Measurements from ENCODE around the gene AUTS2.
"Not testable (repeated sequence)": the region's sequence is repeated elsewhere in the genome, so short reads cannot be mapped to it uniquely, and the experiment has no call there.

Gene AUTS2

DNA sequence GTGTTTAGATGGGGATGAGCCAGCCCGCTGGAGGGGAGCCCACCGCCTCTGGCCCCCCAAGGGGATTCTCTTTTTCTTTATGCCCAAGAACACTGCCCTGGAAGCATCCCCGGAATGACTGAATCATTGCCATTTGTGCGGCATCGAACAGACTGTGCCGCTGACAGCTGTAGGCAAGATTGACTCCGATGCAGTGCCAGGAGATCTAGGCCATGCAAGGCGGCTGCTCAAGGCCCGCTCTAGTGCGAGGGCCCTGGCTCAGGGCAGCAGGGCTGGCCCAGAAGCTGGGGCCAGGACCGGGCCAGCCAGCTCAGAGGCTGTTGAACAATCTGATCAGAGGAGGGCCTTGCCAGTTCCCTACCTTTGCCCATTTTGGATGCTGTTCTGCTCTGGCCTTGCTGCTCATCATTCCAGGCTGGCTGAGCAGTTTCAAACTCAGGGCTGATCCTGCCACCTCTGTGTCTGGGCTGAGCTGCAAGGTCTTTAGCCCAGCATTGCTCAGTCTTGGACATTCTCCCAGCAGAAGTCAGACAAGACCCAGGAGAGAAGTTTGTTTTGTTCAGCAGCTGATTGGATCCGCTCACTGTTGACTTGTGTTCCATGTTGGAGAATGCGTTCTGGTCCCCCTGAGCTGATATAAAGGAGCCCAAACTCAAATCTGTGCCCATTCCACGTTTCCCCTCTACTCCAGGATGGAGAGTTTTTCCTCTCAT is 1048.4 kb downstream of the AUTS2 start:
- Histone ChIP-seq H3K9me3 (ENCODE audit: control insufficient read depth, insufficient read depth, low read depth, low read length) (no peaks in the 10 kb centered on the region), H3K27ac (ENCODE audit: extremely low read depth, low read depth, low read length) (no peak overlapping the region), H3K4me1 (ENCODE audit: control insufficient read depth, insufficient read depth, low read length) (no peaks in the 10 kb centered on the region), H3K36me3 (ENCODE audit: control insufficient read depth in 2 of 2, insufficient read depth in 1 of 2, low read length in 2 of 2) (no peaks in the 10 kb centered on the region), H3K4me3 (ENCODE audit: low read depth, low read length) (no peak overlapping the region)
- ChIA-PET POLR2A (no interaction called here), CTCF (no interaction called here)
- TF ChIP-seq ZNF473 (tag by site-specific recombination; IDR thresholded peaks at IDR 0.05) (no peak), ZNF37A (tag by site-specific recombination; IDR thresholded peaks at IDR 0.05) (no peak), ZXDB (tag by site-specific recombination; IDR thresholded peaks at IDR 0.05) (no peak), ZEB2 (tag by site-specific recombination; IDR thresholded peaks at IDR 0.05) (no peak), ZNF701 (tag by site-specific recombination; IDR thresholded peaks at IDR 0.05) (no peak), ZNF426 (tag by site-specific recombination; IDR thresholded peaks at IDR 0.05) (no peak), ZNF555 (tag by site-specific recombination; conservative IDR thresholded peaks at IDR 0.05) (no peak), ZFP3 (tag by site-specific recombination; IDR thresholded peaks at IDR 0.05; ENCODE audit: low read depth) (no peak), BCL11A (tag by site-specific recombination; IDR thresholded peaks at IDR 0.05; ENCODE audit: low read depth) (no peak), ZNF121 (tag by site-specific recombination; IDR thresholded peaks at IDR 0.05) (no peak), ZNF670 (tag by site-specific recombination; IDR thresholded peaks at IDR 0.05; ENCODE audit: low read depth) (no peak), ZNF830 (tag by site-specific recombination; IDR thresholded peaks at IDR 0.05; ENCODE audit: low read depth) (no peak), ZNF302 (tag by site-specific recombination; IDR thresholded peaks at IDR 0.05; ENCODE audit: low read depth) (no peak)
- TF ChIP-seq, protein P1, sequence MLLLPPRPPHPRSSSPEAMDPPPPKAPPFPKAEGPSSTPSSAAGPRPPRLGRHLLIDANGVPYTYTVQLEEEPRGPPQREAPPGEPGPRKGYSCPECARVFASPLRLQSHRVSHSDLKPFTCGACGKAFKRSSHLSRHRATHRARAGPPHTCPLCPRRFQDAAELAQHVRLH (tag by site-specific recombination; IDR thresholded peaks at IDR 0.05), result no peak

- H3K9me3 ChIP-seq (ENCODE audit: control insufficient read depth, insufficient read depth, low read depth, low read length), result no peaks in the 10 kb centered on the region
- H3K4me3 ChIP-seq (ENCODE audit: low read depth, low read length), result no peak overlapping the region
- H3K4me1 ChIP-seq (ENCODE audit: control insufficient read depth, insufficient read depth, low read length), result no peaks in the 10 kb centered on the region
- ChIA-PET CTCF (interaction anchor here (0.7 kb wide), 1 partner anchor 80 kb away, joined by 4 read pairs; no protein-coding TSS in a partner anchor), POLR2A (interaction anchor here (0.6 kb wide), 1 partner anchor 38 kb away, joined by 3 read pairs; no protein-coding TSS in a partner anchor)
- no peaks in the 10 kb centered on the region for H3K36me3 ChIP-seq (ENCODE audit: control insufficient read depth in 2 of 2, insufficient read depth in 1 of 2, low read length in 2 of 2)
- H3K27ac ChIP-seq (ENCODE audit: extremely low read depth, low read depth, low read length), result no peak overlapping the region
- TF ChIP-seq, protein P2, sequence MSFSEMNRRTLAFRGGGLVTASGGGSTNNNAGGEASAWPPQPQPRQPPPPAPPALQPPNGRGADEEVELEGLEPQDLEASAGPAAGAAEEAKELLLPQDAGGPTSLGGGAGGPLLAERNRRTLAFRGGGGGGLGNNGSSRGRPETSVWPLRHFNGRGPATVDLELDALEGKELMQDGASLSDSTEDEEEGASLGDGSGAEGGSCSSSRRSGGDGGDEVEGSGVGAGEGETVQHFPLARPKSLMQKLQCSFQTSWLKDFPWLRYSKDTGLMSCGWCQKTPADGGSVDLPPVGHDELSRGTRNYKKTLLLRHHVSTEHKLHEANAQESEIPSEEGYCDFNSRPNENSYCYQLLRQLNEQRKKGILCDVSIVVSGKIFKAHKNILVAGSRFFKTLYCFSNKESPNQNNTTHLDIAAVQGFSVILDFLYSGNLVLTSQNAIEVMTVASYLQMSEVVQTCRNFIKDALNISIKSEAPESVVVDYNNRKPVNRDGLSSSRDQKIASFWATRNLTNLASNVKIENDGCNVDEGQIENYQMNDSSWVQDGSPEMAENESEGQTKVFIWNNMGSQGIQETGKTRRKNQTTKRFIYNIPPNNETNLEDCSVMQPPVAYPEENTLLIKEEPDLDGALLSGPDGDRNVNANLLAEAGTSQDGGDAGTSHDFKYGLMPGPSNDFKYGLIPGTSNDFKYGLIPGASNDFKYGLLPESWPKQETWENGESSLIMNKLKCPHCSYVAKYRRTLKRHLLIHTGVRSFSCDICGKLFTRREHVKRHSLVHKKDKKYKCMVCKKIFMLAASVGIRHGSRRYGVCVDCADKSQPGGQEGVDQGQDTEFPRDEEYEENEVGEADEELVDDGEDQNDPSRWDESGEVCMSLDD (tag by site-specific recombination; IDR thresholded peaks at IDR 0.05), result no peak
- no peak for TF ChIP-seq SETDB1 (IDR thresholded peaks at IDR 0.05; ENCODE audit: insufficient read length, low read length)
- no peak for TF ChIP-seq ZNF19 (tag by site-specific recombination; IDR thresholded peaks at IDR 0.05; ENCODE audit: low read depth)
- no peak for TF ChIP-seq ZIC2 (tag by site-specific recombination; IDR thresholded peaks at IDR 0.05)
- TF ChIP-seq ZNF544 (tag by site-specific recombination; IDR thresholded peaks at IDR 0.05), result no peak
- TF ChIP-seq ZNF639 (tag by site-specific recombination; IDR thresholded peaks at IDR 0.05), result no peak
- TF ChIP-seq, protein P3, sequence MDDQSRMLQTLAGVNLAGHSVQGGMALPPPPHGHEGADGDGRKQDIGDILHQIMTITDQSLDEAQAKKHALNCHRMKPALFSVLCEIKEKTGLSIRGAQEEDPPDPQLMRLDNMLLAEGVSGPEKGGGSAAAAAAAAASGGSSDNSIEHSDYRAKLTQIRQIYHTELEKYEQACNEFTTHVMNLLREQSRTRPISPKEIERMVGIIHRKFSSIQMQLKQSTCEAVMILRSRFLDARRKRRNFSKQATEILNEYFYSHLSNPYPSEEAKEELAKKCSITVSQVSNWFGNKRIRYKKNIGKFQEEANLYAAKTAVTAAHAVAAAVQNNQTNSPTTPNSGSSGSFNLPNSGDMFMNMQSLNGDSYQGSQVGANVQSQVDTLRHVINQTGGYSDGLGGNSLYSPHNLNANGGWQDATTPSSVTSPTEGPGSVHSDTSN (CRISPR knock-in tag; IDR thresholded peaks at IDR 0.05), result no peak
- no peak for TF ChIP-seq ZNF311 (tag by site-specific recombination; IDR thresholded peaks at IDR 0.05; ENCODE audit: borderline replicate concordance)
- TF ChIP-seq GFI1B (tag by site-specific recombination; IDR thresholded peaks at IDR 0.05), result no peak
- TF ChIP-seq ZNF223 (tag by site-specific recombination; IDR thresholded peaks at IDR 0.05), result no peak
Observed at GRCh38 chr7:70647801-70648498, 1049.7 kb downstream of the AUTS2 start.

DNA sequence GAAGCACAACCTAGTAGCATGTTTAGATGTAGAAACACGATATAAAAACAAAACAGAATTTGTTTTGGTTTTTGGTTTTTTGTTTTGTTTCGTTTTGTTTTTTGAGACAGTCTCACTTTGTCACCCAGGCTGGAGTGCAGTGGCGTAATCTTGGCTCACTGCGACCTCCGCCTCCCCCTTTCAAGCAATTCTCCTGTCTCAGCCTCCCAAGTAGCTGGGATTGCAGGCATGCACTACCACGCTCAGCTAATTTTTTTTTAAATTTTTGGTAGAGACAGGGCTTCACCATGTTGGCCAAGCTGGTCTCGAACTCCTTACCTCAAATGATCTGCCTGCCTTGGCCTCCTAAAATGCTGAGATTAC is 1050.2 kb downstream of the AUTS2 start:
- ChIA-PET CTCF (interaction anchor here (0.7 kb wide), 1 partner anchor 81 kb away, joined by 4 read pairs; no protein-coding TSS in a partner anchor), POLR2A (interaction anchor here (0.6 kb wide), 1 partner anchor 37 kb away, joined by 3 read pairs; no protein-coding TSS in a partner anchor)
- H3K36me3 ChIP-seq (ENCODE audit: control insufficient read depth in 2 of 2, insufficient read depth in 1 of 2, low read length in 2 of 2); H3K9me3 ChIP-seq (ENCODE audit: control insufficient read depth, insufficient read depth, low read depth, low read length); H3K4me1 ChIP-seq (ENCODE audit: control insufficient read depth, insufficient read depth, low read length); H3K27ac ChIP-seq (ENCODE audit: extremely low read depth, low read depth, low read length); H3K4me3 ChIP-seq (ENCODE audit: low read depth, low read length): not testable (repeated sequence)
